BLaER1 treated with 17β-estradiol and CSF1 and Interleukin-3, amounts not matched to agents 10 nM and 100 nM (cell line): ENCODE measurements around the gene FOXK2.

Experiments
- H3K27ac ChIP-seq, 11 experiments: shearing (Covaris generic); formaldehyde crosslinking; 2 replicates each; pipeline ENCODE4 v1.8.1; 2022
- H3K27me3 ChIP-seq, 11 experiments: shearing (Covaris generic); formaldehyde crosslinking; 2 replicates each; pipeline ENCODE4 v1.8.1; 2022
- H3K36me3 ChIP-seq, 11 experiments: shearing (Covaris generic); formaldehyde crosslinking; 2 replicates each; pipeline ENCODE4 v1.8.1; 2022
- H3K4me1 ChIP-seq, 10 experiments: shearing (Covaris generic); formaldehyde crosslinking; 2 replicates each; pipeline ENCODE4 v1.8.1; 2022
- H3K4me2 ChIP-seq, 11 experiments: shearing (Covaris generic); formaldehyde crosslinking; 2 replicates each; pipeline ENCODE4 v1.8.1; 2022
- H3K4me3 ChIP-seq, 10 experiments: shearing (Covaris generic); formaldehyde crosslinking; 2 replicates each; pipeline ENCODE4 v1.8.1; 2022
- H3K9ac ChIP-seq, 11 experiments: shearing (Covaris generic); formaldehyde crosslinking; 2 replicates each; pipeline ENCODE4 v1.8.1; 2022
- H3K9me3 ChIP-seq, 11 experiments: shearing (Covaris generic); formaldehyde crosslinking; replicated peaks in 1 of 11; 2 replicates each; pipeline ENCODE4 v1.8.1; 2022
- H4K20me1 ChIP-seq, 11 experiments: shearing (Covaris generic); formaldehyde crosslinking; 2 replicates each; pipeline ENCODE4 v1.8.1; 2022
- Cebpa-rat ChIP-seq, 11 experiments: shearing (Covaris generic); IDR thresholded peaks; 2 replicates each; pipeline ENCODE4 v1.8.1; 2022

Gene FOXK2

DNA sequence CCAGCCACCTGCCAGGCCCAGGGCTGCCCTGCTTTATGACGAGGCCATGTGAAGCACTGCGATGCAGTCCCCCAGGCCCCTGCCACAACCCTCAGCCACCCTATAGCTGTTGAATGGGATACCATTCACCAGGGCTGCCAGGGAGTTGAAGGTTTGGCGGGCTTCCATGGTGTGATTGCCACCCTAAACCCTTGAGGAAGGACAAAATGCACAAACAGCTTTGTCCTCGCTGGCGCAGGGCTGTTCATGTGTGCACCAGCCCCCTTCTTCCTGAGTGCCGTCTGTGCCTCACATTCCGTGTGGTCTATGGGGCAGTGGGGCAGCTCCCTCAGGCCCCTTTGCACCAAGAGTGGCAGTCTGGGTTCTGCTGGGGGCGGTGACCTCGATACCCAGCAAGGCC is 35.7 kb upstream of the FOXK2 start:
- H3K27ac ChIP-seq = no peak overlapping the region
- H4K20me1 ChIP-seq = peaks cover 0 to 47% (median 6%) of the 10 kb centered on the region in 11 experiments; a peak in 14 of 22 replicates
- 0 out of 22 replicates have a peak overlapping the region, but pooled peaks of 1 of the 11 experiments have one; percentile 7 for H3K9ac ChIP-seq
- H3K9me3 ChIP-seq = no peaks in the 10 kb centered on the region
- H3K4me1 ChIP-seq = peaks cover 0 to 7% (median 5%) of the 10 kb centered on the region in 10 experiments; a peak in 12 of 20 replicates
- TF ChIP-seq Cebpa-rat (IDR thresholded peaks at IDR 0.05) = no peak
- no peak overlapping the region for H3K4me3 ChIP-seq
- peaks cover 98 to 100% (median 99%) of the 10 kb centered on the region in 11 experiments for H3K36me3 ChIP-seq
- H3K4me2 ChIP-seq = no peak overlapping the region
- no peaks in the 10 kb centered on the region for H3K27me3 ChIP-seq

DNA sequence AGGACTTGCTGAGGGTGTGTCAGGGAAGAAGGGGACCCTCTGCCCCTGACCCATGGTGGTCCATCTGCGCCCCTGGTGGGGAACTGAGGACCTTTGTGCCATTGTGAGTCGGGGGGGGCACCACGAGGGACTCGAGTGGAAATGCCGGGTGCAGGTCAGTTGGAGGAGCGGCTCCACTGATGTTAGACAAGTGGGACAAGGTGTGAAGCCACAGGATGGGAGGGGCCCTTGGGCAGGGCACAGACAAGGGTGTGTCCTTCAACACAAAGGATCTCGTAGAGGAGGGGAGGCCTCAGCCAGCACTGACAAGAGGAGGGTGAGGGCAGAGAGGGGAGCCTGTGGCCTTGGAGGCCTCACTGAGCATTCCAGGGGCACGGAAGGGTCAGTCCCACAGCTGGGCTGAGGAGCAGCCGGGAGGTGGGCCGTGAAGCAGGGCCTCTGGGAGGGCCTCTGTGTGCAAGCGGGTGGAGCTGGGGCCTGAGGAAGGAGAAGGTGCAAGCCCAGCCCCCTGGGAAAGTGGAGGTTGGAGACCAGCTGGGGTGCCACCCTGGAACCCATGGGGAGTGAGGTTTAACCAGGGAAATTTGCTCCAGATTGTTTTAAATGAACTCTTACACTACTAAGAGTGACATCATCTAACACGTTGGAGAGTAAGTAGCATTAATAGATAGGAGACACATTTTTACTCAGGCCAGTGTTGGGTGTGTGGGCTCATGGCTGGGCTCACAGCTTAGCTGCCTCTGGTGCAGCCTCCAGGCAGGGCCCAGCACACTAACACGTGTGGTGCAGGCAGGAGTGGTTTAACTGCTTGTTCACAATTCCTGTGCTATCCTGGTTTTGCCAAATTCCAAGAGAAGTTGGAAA is 33.1 kb upstream of the FOXK2 start:
- H3K36me3 ChIP-seq = peaks cover 79 to 86% (median 82%) of the 10 kb centered on the region in 11 experiments

GRCh38 chr17:82487910-82488309 is 31.6 kb upstream of the FOXK2 start:
- Histone ChIP-seq H3K27me3 (no peaks in the 10 kb centered on the region), H3K4me1 (peaks cover 0 to 44% (median 31%) of the 10 kb centered on the region in 10 experiments; a peak in 16 of 20 replicates), H3K4me2 (no peak overlapping the region), H3K27ac (no peak overlapping the region), H4K20me1 (peaks cover 0 to 40% (median 0%) of the 10 kb centered on the region in 11 experiments; a peak in 6 of 22 replicates), H3K9me3 (no peaks in the 10 kb centered on the region), H3K4me3 (no peak overlapping the region), H3K36me3 (peaks cover 65 to 72% (median 68%) of the 10 kb centered on the region in 11 experiments), H3K9ac (no peak overlapping the region)
- TF ChIP-seq Cebpa-rat (IDR thresholded peaks at IDR 0.05) = no peak

More for the DNA sequence above, 33.1 kb upstream of the FOXK2 start:
- TF ChIP-seq Cebpa-rat (IDR thresholded peaks at IDR 0.05) = no peak
- no peak overlapping the region for H3K4me2 ChIP-seq
- peaks cover 0 to 40% (median 0%) of the 10 kb centered on the region in 11 experiments; a peak in 7 of 22 replicates for H4K20me1 ChIP-seq
- peak overlapping the region in 1 of 11 experiments; percentile 13; a peak in 1 of 22 replicates for H3K27ac ChIP-seq
- no peaks in the 10 kb centered on the region for H3K27me3 ChIP-seq
- H3K9me3 ChIP-seq = no peaks in the 10 kb centered on the region
- H3K9ac ChIP-seq = peak overlapping the region in 4 of 11 experiments; percentile 7 to 44 (median 24); a peak in 3 of 22 replicates
- H3K4me3 ChIP-seq = no peak overlapping the region
- peaks cover 0 to 33% (median 26%) of the 10 kb centered on the region in 10 experiments; a peak in 16 of 20 replicates for H3K4me1 ChIP-seq

GRCh38 chr17:82489117-82489516 is 30.4 kb upstream of the FOXK2 start:
- Histone ChIP-seq H3K9me3 (no peaks in the 10 kb centered on the region), H3K9ac (peak overlapping the region in 5 of 11 experiments; percentile 2 to 56 (median 18); a peak in 4 of 22 replicates), H3K27me3 (no peaks in the 10 kb centered on the region), H3K27ac (peak overlapping the region in 5 of 11 experiments; percentile 14 to 56 (median 30); a peak in 9 of 22 replicates), H3K36me3 (peaks cover 53 to 60% (median 56%) of the 10 kb centered on the region in 11 experiments), H3K4me2 (peak overlapping the region in 7 of 11 experiments; percentile 51 to 86 (median 78); a peak in 10 of 22 replicates), H3K4me3 (no peak overlapping the region), H3K4me1 (peaks cover 0 to 56% (median 37%) of the 10 kb centered on the region in 10 experiments; a peak in 17 of 20 replicates), H4K20me1 (peaks cover 0 to 36% (median 0%) of the 10 kb centered on the region in 11 experiments; a peak in 7 of 22 replicates)
- TF ChIP-seq Cebpa-rat (IDR thresholded peaks at IDR 0.05) = no peak

- Histone ChIP-seq H4K20me1 (peaks cover 0 to 34% (median 0%) of the 10 kb centered on the region in 11 experiments; a peak in 7 of 22 replicates), H3K36me3 (peaks cover 44 to 51% (median 47%) of the 10 kb centered on the region in 11 experiments), H3K4me2 (peak overlapping the region in 9 of 11 experiments; percentile 39 to 86 (median 75); a peak in 18 of 22 replicates), H3K9me3 (no peaks in the 10 kb centered on the region), H3K4me3 (no peak overlapping the region), H3K9ac (peak overlapping the region in 8 of 11 experiments; percentile 2 to 65 (median 42); a peak in 8 of 22 replicates), H3K4me1 (peaks cover 0 to 62% (median 42%) of the 10 kb centered on the region in 10 experiments; a peak in 17 of 20 replicates), H3K27me3 (no peaks in the 10 kb centered on the region), H3K27ac (peak overlapping the region in 6 of 11 experiments; percentile 1 to 56 (median 32); a peak in 13 of 22 replicates)
- no peak for TF ChIP-seq Cebpa-rat (IDR thresholded peaks at IDR 0.05)
These were observed 29.6 kb upstream of the FOXK2 start for GRCh38 chr17:82489851-82490511.

DNA sequence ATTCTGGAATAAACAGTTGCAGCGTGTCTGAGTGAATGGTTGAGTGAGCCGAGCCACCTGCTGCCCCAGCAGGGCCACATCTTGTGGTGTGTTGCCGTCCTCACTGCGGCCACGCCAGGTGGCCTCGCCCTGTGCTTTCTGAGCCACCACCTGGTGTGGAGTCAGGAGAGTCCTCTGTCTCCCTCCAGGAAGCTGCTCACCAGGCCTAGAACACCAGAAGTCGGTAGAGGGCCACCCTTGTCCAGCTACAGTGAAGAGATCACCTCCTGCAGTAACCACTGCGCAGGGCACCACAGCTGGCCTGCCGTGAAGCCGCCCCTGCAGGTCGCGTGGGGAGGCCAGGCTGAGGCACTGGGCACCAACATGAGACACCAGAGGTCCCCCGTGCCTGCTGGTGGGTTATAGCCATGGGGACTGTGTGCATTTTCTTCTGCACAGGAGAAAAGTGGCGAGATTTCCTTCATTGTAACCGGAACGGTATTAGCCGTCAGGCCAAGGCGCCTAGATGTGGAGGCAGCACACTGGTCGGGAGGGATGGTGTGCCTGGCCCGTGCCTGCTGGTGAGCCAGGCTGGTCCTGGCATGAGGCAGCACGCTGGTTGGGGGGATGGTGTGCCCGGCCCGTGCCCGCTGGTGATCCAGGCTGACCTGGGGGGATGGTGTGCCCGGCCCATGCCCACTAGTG is 28.9 kb upstream of the FOXK2 start:
- Histone ChIP-seq H3K36me3 (peaks cover 38 to 44% (median 40%) of the 10 kb centered on the region in 11 experiments), H3K4me1 (peaks cover 4 to 64% (median 47%) of the 10 kb centered on the region in 10 experiments; a peak in 18 of 20 replicates), H3K4me2 (peak overlapping the region in 9 of 11 experiments; percentile 39 to 86 (median 75); a peak in 17 of 22 replicates), H4K20me1 (peaks cover 0 to 33% (median 0%) of the 10 kb centered on the region in 11 experiments; a peak in 7 of 22 replicates), H3K27me3 (no peaks in the 10 kb centered on the region), H3K4me3 (no peak overlapping the region), H3K9ac (peak overlapping the region in 8 of 11 experiments; percentile 2 to 65 (median 42); a peak in 9 of 22 replicates), H3K9me3 (no peaks in the 10 kb centered on the region), H3K27ac (peak overlapping the region in 6 of 11 experiments; percentile 1 to 56 (median 32); a peak in 9 of 22 replicates)
- no peak for TF ChIP-seq Cebpa-rat (IDR thresholded peaks at IDR 0.05)

DNA sequence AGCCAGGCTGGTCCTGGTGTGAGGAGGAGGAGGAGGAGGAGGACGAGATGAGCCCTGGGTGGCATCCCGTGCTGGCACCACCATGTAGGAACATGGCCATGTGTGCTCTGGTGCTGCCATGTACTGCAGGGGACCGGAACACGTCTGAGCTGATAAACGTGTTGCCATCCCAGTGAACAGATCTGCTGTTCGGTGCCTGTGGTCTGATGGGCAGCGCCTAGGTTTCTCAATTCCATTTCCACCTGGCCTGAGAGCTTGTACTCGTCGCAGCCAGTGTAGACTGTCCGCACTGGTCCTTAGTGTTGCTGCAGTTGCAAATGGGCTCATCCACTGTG is 28.4 kb upstream of the FOXK2 start:
- no peaks in the 10 kb centered on the region for H3K9me3 ChIP-seq
- H3K27me3 ChIP-seq = no peaks in the 10 kb centered on the region
- peak overlapping the region in 4 of 11 experiments; percentile 27 to 65 (median 48); a peak in 4 of 22 replicates for H3K9ac ChIP-seq
- no peak overlapping the region for H3K4me3 ChIP-seq
- peaks cover 32 to 39% (median 35%) of the 10 kb centered on the region in 11 experiments for H3K36me3 ChIP-seq
- H3K27ac ChIP-seq = peak overlapping the region in 4 of 11 experiments; percentile 1 to 56 (median 32); a peak in 5 of 22 replicates
- TF ChIP-seq Cebpa-rat (IDR thresholded peaks at IDR 0.05) = no peak
- H3K4me1 ChIP-seq = peaks cover 9 to 68% (median 51%) of the 10 kb centered on the region in 10 experiments
- peak overlapping the region in 8 of 11 experiments; percentile 44 to 86 (median 76); a peak in 13 of 22 replicates for H3K4me2 ChIP-seq
- peaks cover 0 to 28% (median 0%) of the 10 kb centered on the region in 11 experiments; a peak in 7 of 22 replicates for H4K20me1 ChIP-seq
